Upper lobe of right lung (tissue), 1 donor: ENCODE data around the gene LETM1. TPM values are rescaled to one million over a fixed set of nuclear protein-coding genes. Genes with fewer than 3 reads are reported as not detected.

Source experiments
- ATAC-seq: fragments of 200-7000 bp; cut with Tn5 transposase; one replicate; pipeline ENCODE4 v1.9.1; 2020; ENCODE audit warnings: mild to moderate bottlenecking, moderate library complexity
- DNase-seq: peaks from one replicate; pipeline ENCODE4 v3.0.0-alpha.2; 2020
- H3K27ac ChIP-seq: fragments of 200-600 bp; one replicate; pipeline ENCODE4 v1.8.0; 2022
- H3K27me3 ChIP-seq: fragments of 200-600 bp; one replicate; pipeline ENCODE4 v1.8.0; 2022; ENCODE audit warnings: mild to moderate bottlenecking
- H3K36me3 ChIP-seq: fragments of 200-600 bp; one replicate; pipeline ENCODE4 v1.8.0; 2022
- H3K4me1 ChIP-seq: fragments of 200-600 bp; one replicate; pipeline ENCODE4 v1.8.0; 2022
- H3K4me3 ChIP-seq: fragments of 200-600 bp; one replicate; pipeline ENCODE4 v1.8.0; 2022; ENCODE audit warnings: mild to moderate bottlenecking
- H3K9me3 ChIP-seq: fragments of 200-600 bp; one replicate; pipeline ENCODE4 v1.8.0; 2022
- CTCF ChIP-seq: fragments of 200-600 bp; IDR thresholded peaks from one replicate; pipeline ENCODE4 v1.8.0; 2022; ENCODE audit warnings: antibody characterized with exemption
- intact Hi-C: fragments of 100-400 bp; cut with DNase I; formaldehyde crosslinking; loops from one replicate; pipeline ENCODE4 v1.11.0; 2022
- total RNA-seq: library from RNA; stranded (reverse); fragmentation: NEBNext Ultra II Directional; extraction: Animal tissue kit (Norgen Biotek cat#: 25700); gene quantifications from one replicate; pipeline ENCODE4 v1.2.1, GENCODE V29; 2021
- donor health status: DM: no; HTN: yes; CAD: no; lungs with severe emphysema.

The LETM1 gene
- total RNA-seq, 1 donor from 2014 or later = 39.5 TPM

GRCh38 chr4:1783015-1783414 lies 72.9 kb downstream of the LETM1 start:
- ATAC-seq = no peak
- TF ChIP-seq CTCF = no peak

GRCh38 chr4:1780435-1780834 lies 75.5 kb downstream of the LETM1 start:
- Histone ChIP-seq H3K9me3 (no peaks in the 10 kb centered on the region), H3K27ac (no peak overlapping the region), H3K36me3 (no peaks in the 10 kb centered on the region), H3K4me3 (no peak overlapping the region), H3K4me1 (peaks cover 8% of the 10 kb centered on the region), H3K27me3 (no peaks in the 10 kb centered on the region)
- intact Hi-C loops = no loop called here
- ATAC-seq = no peak
- no peak for DNase-seq
- no peak for TF ChIP-seq CTCF

More at GRCh38 chr4:1783015-1783414, 72.9 kb downstream of the LETM1 start:
- DNase-seq = no peak
- H3K27me3 ChIP-seq = no peaks in the 10 kb centered on the region
- H3K36me3 ChIP-seq = no peaks in the 10 kb centered on the region
- no peaks in the 10 kb centered on the region for H3K9me3 ChIP-seq
- intact Hi-C loops = no loop called here
- H3K4me1 ChIP-seq = peaks cover 3% of the 10 kb centered on the region
- H3K27ac ChIP-seq = no peak overlapping the region
- H3K4me3 ChIP-seq = no peak overlapping the region

- TF ChIP-seq CTCF = no peak
- Histone ChIP-seq H3K27ac (no peak overlapping the region), H3K4me3 (no peak overlapping the region), H3K36me3 (no peaks in the 10 kb centered on the region), H3K4me1 (peaks cover 8% of the 10 kb centered on the region), H3K9me3 (no peaks in the 10 kb centered on the region), H3K27me3 (no peaks in the 10 kb centered on the region)
- DNase-seq (no peak), ATAC-seq (no peak)
- intact Hi-C loops = no loop called here
Observed at GRCh38 chr4:1779588-1780382, 76.2 kb downstream of the LETM1 start.

GRCh38 chr4:1778642-1779392 lies 77.1 kb downstream of the LETM1 start:
- Histone ChIP-seq H3K27me3 (no peaks in the 10 kb centered on the region), H3K4me3 (no peak overlapping the region), H3K4me1 (peaks cover 8% of the 10 kb centered on the region), H3K36me3 (no peaks in the 10 kb centered on the region), H3K9me3 (no peaks in the 10 kb centered on the region), H3K27ac (no peak overlapping the region)
- DNase-seq (no peak), ATAC-seq (no peak)
- intact Hi-C loops = no loop called here
- no peak for TF ChIP-seq CTCF

GRCh38 chr4:1777822-1778641 lies 77.9 kb downstream of the LETM1 start:
- no peak for TF ChIP-seq CTCF
- Histone ChIP-seq H3K27ac (no peak overlapping the region), H3K36me3 (no peaks in the 10 kb centered on the region), H3K4me3 (no peak overlapping the region), H3K27me3 (no peaks in the 10 kb centered on the region), H3K4me1 (peaks cover 8% of the 10 kb centered on the region), H3K9me3 (no peaks in the 10 kb centered on the region)
- intact Hi-C loops = no loop called here
- no peak for DNase-seq
- peak; percentile 40 for ATAC-seq
